HG03565 (cell line): ENCODE data around the gene MROH8.

Experiments
- ATAC-seq: cut with Tn5 transposase; IDR thresholded peaks from one replicate; pipeline ENCODE4 v1.9.1; 2021; ENCODE audit warnings: mild to moderate bottlenecking, moderate library complexity; ENCODE audit not compliant: unreplicated experiment

Gene MROH8

GRCh38 chr20:37200376-37200775 lies 21.0 kb upstream of the MROH8 start:
- ATAC-seq = no peak

DNA sequence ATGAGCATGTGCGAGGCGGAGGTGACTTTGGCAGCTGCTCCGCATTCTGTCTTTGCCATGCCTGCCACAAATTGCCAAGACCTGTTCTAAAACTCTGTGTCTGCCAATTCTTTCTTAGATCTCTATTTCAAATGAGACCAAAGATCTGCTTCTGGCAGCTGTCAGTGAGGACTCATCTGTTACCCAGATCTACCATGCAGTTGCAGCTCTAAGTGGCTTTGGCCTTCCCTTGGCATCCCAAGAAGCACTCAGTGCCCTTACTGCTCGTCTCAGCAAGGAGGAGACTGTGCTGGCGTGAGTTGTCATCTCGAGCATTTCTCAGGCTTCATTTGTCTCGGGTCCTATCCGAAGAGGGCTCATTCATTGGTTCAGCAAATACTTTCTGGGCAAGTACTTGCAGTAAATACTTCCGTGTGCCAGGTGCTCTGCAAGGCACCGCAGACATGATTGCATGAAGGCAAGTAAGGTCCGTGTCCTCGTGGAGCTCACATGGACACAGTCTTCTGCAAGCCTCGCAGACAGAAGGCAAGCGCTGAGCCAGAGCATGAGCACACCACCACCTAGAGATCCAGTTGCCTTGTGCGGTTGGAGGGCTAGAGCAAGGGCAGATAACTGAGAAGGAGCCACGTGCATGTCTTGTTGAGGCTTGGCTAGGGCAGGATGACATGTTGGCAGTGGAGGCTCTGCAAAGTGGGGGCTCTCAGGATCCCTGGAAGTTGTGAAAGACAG lies 19.7 kb upstream of the MROH8 start:
- ATAC-seq = no peak

GRCh38 chr20:37194621-37195417 lies 15.5 kb upstream of the MROH8 start:
- no peak for ATAC-seq

DNA sequence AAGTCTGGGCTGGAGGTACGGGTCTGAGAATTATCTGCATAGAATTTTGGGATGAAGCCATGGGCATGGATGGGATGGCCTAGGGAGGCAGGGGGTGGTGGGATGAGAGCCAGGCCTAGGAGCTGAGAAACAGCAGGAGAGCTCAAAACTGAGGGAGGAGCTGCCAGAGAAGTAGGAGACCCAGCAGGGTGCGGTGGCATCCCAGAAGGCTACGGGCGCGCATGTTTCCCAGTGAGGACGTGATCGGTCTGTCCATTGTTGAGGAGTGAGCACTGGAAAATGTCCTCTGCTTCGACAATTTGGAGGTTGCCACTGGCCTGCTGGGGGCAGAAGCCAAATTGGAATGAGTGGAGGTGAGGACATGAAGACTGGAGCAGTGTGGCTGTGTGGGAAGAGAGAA lies 14.5 kb upstream of the MROH8 start:
- ATAC-seq = no peak

DNA sequence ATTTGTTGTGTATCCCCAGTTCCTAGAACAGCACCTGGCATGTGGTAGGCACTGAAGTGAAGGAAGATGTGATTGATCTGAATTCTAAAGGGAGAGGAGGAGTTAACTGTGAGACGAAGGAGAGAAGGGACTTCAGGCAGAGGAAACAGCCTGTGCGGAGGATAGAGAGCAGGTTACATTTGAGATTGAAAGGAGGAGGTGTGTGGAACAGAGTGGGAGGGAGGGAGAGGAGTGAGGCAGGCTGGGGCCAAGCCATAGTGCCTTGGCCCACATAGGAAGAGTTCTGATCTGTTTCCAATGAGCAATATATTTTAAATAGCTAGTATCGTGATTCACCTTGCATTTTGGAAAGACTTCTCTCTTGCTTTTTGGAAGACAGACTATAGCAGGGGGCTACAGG lies 13.9 kb upstream of the MROH8 start:
- no peak for ATAC-seq

GRCh38 chr20:37192137-37192854 lies 12.9 kb upstream of the MROH8 start:
- ATAC-seq = no peak

- no peak for ATAC-seq
Measured at GRCh38 chr20:37190354-37191112, 11.2 kb upstream of the MROH8 start.

- no peak for ATAC-seq
Measured at GRCh38 chr20:37189416-37190016, 10.2 kb upstream of the MROH8 start.

- ATAC-seq = no peak
Measured at GRCh38 chr20:37188787-37189186, 9.4 kb upstream of the MROH8 start.

DNA sequence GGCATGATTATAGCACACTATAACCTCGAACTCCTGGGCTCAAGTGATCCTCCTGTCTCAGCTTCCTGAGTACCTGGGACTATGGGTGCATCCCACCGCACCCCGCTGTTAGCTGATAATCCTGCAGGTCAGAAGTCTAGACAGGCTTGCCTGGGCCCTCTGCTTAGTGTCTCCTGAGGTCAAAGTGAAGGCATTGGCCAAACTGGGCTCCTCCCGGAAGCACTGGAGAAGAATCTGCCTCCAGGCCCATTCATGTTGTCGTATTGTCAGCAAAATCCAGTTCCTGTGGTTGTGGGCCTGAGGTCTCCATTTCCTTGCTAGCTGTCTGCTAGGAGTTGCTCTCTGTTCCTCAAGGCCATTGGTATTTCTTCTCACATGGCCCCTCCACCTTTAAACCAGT lies 6.3 kb upstream of the MROH8 start:
- ATAC-seq = no peak

GRCh38 chr20:37179683-37180524 lies 556 bp upstream of the MROH8 start:
- no peak for ATAC-seq

- no peak for ATAC-seq
Measured at GRCh38 chr20:37172836-37173235, 6.5 kb downstream of the MROH8 start.

DNA sequence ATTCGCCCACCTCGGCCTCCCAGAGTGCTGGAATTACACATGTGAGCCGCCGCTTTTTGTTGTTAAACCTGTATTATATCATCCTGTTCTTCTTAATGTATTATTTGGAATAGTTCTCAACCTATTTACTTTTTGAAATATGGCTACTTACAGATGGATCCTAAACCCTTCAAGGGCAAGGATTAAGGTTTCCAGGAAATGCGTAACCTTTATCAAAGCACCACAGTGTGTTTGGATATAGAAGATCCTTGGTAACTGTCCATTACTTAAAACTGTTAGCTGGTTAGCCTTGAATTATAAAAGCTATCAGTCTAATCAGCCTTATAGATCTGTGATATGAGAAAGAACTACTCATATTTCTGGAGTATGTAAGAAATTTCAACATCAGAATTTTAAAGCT lies 12.5 kb downstream of the MROH8 start:
- ATAC-seq = no peak

GRCh38 chr20:37165031-37165430 lies 14.3 kb downstream of the MROH8 start:
- no peak for ATAC-seq

DNA sequence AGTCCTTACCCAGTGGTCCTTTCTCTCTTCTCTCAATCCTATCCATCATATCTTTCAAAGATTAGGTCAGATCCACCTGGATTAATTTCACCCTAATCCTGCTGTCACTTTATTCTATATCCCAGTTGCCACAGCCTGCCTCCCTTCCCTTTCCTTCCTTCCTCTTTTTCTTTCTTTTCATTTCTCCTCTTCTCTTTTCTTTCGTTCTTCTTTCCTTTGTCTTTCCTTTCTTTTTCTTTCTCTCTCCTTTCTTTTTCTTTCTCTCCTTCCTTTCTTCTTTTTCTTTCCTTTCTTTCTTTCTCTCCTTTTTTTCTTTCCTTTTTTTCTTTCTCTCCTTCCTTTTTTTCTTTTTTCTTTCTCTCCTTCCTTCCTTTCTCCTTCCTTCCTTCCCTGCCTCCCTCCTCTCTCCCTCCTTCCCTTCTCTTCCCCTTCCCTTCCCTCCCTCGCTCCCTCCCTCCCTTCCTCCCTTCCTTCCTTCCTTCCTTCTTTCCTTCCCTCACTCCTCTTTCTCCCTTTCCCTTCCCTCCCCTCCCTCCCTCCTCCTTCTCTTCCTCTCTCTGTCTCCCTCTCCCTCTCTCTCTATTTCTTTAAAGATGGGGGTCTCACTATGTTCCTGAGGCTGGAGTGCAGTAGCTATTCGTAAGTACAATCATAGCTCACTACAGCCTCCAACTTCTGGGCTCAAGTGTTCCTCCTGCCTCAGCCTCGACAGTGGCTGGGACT lies 15.4 kb downstream of the MROH8 start:
- no peak for ATAC-seq

- no peak for ATAC-seq
Measured at GRCh38 chr20:37162646-37163045, 16.7 kb downstream of the MROH8 start.

- no peak for ATAC-seq
Measured at GRCh38 chr20:37161830-37162549, 17.4 kb downstream of the MROH8 start.

- no peak for ATAC-seq
Measured at GRCh38 chr20:37160683-37161082, 18.7 kb downstream of the MROH8 start.
